Stimulated activated CD8-positive, alpha-beta memory T cell treated with anti-CD3 and anti-CD28 coated beads, Interleukin-4, amount 100 ng/mL, for 4 hours (primary cell): Measurements from ENCODE around the gene RUFY1.

ENCODE experiments used
- DNase-seq, 2 donors: peaks; one replicate each; pipeline ENCODE4 v3.0.0-alpha.2; 2020; ENCODE audit warnings: low read depth in 2 of 2, low spot score in 1 of 2

The RUFY1 gene

DNA sequence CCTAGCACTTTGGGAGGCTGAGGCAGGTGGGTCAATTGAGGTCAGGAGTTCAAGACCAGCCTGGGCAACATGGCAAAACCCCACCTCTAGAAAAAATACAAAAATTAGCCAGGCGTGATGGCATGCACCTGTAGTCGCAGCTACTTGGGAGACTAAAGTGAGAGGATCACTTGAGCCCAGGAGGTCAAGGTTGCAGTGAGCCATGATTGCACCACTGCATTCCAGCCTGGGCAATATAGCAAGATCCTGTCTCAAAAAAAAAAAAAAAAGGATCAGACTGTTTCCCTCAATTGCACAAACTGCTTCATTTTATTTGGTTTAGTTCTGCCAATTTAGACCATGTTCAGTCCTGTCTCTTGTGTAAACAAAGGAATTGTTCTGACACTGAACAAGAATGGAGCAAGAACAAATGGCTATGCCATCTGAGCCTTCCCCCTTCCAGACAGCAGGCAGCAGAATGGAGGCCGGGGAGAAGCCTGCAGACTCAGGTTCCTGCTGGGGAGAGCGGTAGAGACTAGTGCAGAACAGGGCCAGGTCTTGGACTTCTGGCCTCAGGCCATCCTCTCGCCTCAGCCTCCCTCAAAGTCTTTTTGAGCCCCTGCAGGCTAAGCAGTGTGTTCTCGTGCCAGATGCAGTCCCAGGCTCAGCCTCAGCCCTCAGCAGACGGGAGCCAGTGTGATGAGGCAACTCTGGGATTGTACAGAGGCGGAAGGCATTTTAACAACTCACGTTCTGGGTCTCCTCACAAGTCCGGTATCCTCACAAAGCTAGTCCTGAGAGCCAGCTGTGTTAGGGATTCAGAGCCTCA is 54.9 kb downstream of the RUFY1 start:
- no peak for DNase-seq

DNA sequence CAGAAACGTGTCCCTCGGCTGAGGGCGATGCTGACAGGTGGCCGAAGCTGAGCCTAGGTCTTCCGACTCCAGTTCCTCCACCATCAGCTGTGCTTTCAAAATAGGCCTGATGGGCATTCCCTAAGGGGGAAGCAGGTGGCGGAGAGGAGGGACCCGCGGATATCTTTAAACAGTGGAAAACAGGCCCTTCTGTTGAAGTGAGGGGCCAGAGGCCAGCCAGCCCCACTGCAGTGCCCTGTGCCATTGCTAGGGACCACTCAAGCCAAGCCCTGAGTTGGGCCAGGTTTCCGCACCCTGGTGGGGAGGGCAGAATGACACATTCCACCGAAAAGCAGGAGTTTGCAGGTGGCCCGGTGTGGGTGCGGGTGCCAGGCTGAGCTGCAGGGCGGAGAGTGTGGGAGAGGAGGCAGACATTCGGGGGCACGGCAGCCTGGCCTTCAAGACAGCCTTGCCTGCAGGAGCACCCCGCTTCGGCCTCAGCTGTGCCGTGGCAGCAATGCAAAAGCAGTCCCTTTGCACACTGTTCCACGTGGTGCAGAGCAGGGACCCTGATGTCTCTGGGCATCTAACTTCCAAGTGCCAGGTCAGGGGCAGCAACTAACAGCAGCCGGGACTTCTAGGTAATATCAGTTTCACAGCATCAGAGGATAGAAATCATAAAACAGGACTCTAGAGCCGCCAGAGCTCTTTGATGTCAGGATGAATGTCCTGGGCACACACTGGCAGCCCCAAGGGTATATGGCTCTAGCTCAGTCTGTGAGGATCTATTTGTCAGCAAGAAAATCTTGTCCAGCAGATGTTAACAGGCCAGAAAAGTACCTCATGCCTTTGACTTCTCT is 55.9 kb downstream of the RUFY1 start:
- DNase-seq: no peak

DNA sequence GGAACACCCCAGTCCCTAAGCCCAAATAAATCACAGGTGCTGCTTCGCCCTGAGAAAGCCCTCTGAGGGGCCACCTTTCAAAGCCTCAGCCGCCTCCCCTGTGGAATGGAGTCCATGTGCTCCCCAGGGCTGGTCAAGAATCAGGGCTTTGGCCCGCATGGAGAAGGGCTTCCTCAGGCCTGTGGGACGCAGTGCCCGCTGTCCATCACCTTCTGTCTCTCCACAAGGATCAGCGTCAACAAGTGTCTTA is 56.5 kb downstream of the RUFY1 start:
- no peak for DNase-seq

DNA sequence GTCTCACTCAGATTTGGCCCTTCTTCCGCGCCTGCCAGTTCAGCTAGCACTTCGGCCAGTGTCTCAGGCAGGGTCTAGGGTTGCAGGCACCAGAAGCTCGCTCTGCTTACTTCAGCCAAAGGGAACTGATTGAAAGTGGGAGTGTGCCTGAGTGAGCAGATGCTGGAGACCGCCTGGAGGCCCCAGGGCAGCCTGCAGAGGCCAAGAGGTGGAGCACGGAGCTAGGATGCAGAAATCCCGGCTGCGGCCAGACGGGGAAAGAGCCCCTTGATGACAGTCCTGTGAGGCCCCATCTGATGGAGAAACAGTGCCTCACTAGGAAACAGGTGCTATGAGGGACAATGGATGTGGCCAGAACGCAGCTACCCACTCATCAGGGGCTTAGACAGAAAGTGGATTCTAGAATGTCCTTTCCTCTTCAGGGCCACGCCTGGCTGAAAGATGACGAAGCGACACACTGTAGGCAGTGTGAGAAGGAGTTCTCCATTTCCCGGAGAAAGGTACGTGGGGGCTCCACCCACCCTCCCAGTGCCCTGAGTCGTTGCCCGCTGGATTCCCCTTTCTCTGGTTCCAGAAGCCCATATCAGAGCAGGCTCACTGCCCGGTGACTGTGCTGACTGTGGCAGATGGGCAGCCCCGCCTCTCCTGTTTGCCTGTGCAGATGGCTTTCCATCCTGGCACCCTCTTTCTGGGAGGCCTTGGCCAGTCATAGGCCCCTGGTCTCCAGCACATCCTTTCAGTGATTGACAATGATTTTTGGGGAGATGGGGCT is 57.0 kb downstream of the RUFY1 start:
- DNase-seq: no peak

DNA sequence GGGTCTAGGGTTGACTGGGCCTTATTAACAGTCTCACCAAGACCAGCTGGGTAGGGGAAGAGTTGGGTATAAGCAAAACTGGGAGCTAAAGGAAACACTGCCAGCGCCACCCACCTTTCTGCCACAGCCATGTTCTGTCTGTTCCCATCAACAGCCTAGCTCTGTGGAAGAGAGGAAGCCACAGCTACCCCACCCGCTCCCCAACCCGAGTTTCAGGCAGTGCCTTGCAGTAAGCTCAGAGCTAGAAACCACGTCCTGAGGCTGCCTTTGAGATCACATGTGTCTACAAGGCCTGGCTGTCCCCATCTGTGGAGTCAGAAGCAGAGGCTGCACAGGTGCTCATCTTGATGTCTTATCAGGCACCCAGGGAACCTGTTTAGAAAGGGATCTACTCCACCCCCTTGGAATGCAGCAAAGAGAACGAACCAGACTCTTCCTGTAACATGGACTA is 57.8 kb downstream of the RUFY1 start:
- no peak for DNase-seq

DNA sequence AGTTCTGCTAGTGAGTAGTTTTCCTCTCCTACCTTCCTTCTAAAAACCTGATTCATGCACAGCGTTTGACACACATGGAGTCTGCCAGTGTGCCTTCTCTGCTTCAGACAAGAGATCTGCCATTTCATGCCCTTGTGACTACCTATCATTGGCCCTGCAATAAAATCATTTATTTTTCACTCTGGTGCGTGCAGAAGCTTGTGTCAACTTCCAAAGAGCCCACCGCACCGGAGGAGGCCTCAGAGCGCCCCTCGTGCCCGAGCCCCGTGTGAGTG is 59.4 kb downstream of the RUFY1 start:
- no peak for DNase-seq

DNA sequence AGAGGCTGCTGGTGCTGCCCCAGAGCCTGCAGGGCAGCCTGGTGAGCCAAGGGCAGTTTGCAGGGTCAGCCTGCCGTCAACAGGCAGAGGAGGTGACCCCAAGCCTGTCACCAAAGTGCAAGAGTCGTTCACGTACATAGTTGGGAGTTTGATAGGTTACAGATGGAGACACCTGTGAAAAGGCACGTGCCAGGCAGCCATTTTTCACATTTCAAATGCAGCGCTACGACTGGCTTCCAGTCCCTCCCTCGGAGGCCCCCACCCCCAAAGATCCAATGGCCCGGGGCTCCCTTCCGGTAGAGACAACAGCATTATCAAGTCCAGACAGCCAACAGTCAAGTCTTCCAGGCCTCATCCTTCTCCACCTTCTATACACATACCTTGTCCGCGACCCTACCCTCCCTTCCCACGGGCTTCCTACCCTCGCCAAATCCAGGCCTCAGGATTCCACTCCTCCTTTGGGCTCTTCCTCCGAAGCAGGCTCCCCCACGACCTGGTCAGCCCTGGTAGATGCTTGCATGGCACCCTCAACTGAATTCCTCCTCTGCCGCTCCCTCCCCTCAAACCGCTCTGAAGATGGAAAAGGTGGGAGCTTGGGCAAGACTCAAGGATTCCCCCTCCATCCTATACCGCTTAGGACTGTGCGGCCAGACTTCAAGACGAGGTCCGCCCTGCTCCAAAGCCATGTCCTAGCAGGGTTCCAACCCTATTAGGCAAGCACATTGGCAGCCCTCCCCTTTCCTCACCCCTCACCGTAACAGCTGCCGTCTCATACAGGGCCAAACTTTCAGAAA is 60.0 kb downstream of the RUFY1 start:
- DNase-seq: no peak

DNA sequence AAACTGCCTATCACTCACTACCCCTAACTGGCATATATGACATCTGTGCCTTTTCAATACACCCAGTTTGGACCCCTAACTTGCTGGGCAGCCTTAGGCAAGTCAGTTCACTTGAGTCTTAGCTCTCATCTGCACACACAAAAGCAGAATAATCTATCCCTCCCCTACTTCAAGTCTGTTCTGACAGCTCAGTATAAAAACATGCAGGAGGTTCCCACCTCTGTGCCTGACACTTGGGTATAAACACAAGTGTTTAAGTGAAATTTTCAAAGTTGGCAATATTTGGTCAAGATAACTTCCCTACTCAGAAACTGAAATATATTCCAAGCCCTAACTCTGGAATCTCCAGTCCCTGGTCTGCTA is 60.5 kb downstream of the RUFY1 start:
- DNase-seq: no peak

DNA sequence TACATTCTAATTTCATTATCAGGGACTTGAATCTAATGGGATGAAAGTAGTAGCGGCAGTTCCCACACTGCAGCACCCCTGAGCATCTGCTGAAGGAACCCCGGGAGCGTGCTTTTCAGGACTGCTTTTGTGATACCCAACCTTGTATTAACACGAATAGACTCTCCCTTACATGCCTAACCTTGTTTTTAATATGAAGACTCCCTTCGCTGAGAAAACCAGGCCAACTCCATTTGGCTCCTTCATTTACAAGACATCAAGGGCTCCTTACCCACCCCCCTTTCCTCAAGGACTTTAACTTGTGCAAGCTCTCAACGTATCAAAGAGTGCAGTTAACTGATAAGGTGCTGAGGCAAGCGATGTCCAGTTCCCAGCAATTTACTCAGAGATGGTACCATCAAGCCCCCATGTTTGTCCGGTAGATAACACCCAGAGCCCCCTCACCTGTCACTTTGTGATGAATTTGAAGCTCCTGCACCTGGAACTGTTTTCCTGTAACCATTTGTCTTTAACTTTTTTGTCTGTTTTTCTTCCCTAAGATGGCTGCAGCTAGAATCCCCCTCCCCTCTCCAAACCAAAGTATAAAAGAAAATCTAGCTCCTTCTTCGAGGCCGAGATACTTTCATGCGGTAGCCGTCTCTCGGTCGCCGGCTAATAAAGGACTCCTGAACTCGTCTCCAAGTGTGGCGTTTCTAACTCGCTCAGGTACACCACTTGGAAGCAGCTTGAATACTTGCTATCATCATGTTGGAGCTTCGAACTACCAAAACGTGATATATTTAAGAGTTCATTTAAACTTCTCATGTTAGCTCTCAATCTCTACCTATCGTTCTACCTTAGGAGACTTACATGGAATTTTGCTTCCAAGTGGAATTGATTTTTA is 62.5 kb downstream of the RUFY1 start:
- DNase-seq: no peak

DNA sequence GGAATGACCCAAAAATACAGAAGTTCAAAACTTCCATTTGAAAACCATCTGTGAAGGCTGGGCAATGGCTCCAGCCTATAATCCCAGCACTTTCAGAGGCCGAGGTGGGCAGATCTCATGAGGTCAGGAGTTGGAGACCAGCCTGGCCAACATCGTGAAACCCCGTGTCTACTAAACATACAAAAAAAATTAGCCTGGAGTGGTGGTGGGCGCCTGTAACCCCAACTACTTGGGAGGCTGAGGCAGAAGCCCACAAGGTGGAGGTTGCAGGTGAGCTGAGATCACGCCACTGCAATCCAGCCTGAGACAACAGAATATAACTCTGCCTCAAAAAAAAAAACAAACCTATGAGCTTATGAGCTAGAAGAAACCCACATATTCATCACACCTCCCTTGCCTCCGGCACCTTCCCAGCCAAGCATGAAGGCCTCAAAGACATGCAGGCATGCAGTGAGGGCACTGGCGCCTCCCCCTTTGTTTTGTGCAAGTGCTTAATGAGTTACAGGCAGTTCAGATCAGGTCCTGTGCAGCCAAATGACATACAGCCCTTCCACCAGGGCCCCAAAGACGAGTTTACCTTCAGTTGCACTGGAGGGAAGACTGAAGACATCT is 63.2 kb downstream of the RUFY1 start:
- DNase-seq: no peak

DNA sequence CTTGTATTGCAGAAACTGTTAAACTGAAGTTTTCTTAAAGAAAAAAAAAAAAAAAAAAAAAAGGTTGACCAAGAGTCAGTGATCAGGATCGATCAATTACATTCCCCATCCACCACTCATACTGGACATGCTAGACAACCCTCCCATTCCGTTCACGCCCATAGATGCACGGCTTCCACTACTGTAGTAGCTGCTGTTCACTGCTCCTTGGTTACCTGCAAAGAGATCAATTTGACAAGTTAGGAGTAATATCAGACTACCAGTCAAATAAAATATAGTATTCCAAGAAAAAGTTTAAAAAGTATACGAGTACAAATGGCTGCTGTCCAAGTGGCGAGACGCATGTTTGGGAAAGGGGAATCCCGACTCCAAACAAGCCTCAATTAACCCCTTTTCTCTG is 64.4 kb downstream of the RUFY1 start:
- DNase-seq: no peak

DNA sequence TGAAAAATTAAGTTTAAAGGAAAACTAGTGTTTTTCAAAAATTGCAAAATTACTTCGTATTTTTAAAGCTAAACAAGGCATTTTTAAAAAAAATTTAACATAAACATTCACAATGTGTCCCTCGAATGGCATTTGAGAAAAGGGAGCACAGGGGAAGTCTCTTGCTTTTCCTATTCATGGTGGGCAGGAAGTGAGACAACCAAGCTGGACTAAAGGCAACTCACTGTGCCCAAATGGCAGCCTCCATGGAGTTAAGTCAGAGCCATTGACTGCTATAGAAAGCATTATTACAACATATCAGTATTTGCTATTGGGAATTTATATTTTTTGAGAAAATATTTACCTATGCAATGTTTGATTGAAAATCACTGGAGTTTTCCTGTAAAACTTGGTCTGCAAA is 64.8 kb downstream of the RUFY1 start:
- DNase-seq: no peak

DNA sequence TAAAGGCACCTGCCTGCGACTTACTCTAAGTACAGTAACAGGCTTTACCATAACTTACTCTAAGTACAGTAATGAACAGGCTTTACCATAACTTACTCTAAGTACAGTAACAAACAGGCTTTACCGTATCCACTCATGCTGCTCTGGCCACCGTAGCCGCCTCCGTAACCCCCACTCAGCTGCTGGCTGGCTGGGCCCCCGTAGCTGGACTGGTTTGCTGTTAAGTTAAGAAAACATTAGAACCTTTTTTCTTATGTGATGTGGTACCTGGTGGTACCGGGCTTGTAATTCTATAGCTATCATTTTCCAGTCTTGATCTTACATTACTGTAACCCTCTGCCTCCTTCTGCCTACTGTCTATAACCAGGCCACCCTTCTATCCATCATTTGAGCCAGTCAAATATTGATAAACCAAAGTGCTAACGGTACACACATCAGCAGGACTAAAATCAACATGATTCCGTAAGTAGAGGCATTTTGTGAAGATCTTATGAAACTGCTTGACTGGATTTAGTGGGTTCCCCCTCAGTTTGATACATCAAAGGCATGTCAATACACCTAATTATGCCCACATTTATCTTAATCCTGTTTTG is 65.7 kb downstream of the RUFY1 start:
- no peak for DNase-seq

DNA sequence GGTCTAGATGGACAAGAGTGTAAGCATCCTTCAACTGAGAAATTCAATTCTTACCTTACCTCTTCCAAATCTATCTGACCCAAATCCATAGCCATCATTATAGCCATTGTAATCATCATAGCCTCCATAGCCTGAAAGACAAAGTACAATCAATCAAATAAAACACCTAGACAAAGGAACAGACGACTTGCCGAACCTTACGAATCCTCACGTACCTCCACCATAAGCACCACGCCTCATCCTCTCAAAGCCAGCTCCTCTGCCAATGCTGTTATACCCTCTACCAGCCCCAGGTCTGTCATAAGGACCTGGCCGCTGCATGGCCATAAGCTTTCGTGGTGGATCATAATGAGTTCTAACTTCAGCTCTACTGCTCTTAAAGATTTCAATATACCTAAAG is 67.6 kb downstream of the RUFY1 start:
- DNase-seq: no peak

- DNase-seq: no peak
These were observed 68.7 kb downstream of the RUFY1 start for GRCh38 chr5:179618923-179619554.

GRCh38 chr5:179619776-179620175 is 69.4 kb downstream of the RUFY1 start:
- DNase-seq: no peak

DNA sequence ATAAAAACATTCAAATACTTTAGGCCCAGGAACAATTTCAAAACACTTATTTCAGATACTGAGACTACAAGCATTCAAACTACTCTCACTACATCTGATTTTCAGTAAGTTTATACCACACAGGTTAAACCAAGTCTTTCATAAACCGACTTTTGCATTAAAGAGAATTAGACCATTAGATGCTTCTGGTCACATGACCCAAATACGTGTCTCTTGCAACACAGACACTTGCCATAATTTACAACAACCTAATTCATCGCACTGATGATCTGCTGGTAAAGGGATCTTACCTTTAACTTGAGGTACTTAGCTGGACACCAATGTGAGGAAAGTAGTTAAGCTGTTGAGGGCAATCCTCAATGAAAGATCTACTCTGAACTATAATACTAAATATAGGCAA is 69.9 kb downstream of the RUFY1 start:
- no peak for DNase-seq

DNA sequence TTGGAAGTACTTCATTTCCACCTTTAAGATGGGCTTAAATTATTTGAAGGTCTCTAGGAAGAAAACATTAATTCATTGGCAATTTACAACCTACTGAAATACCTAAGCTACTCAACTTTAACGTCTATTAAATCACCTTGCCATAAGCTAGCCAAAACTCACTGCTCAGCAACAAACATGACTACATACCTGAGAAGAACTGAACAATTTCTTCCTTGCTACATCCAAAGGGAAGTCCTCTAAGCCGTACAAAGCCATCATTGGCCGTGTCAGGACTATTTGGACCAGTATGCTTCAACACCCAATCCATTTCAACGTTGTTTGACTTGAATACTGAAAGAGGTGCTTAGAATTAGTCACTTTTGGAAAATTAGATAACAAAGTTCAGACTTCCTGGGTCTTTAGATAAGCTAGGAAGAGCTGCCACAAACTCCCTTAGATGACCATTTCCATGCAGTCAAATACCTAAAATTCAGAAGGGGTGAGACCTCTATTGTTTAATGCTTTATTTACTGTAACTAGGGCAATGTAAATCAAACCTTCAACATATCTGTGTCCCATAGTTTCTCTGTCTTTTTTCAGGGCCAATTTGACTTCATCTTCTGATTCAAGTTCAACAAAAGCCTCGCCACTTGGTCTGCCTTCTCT is 70.5 kb downstream of the RUFY1 start:
- DNase-seq: no peak
